HepG2 (cell line): ENCODE measurements around the gene CAB39. TPM values are rescaled to one million over a fixed set of nuclear protein-coding genes. Genes with fewer than 3 reads are reported as not detected.

Source experiments
- ATAC-seq: fragments of 200-7000 bp; cut with Tn5 transposase; 3 replicates; pipeline ENCODE4 v1.9.1; 2020; ENCODE audit warnings: mild to moderate bottlenecking, moderate library complexity
- BruUV-seq: library from RNA; stranded (reverse); fragments of 400-500 nt; replicated peaks from 2 replicates; lab custom pipeline; 2021; lab: Mats Ljungman, UMichigan
- CTCF ChIA-PET: fragments of 300-600 bp; formaldehyde crosslinking; extraction: SDS; loops from one replicate; lab custom pipeline; 2021; ENCODE audit warnings: low total read pairs, inconsistent platforms, low intra/inter-chr PET ratio; lab: Yijun Ruan, JAX
- POLR2A ChIA-PET: fragments of 350-600 bp; sonication (Branson Sonifier 250); formaldehyde crosslinking; loops from one replicate; lab custom pipeline; 2020; ENCODE audit warnings: antibody characterized with exemption, inconsistent platforms; lab: Yijun Ruan, JAX
- DNase-seq: peaks from one replicate; pipeline ENCODE4 v3.0.0-alpha.2; 2015; ENCODE audit warnings: low spot score
- FAIRE-seq: peaks from 3 replicates; lab custom pipeline; 2011; peaks lifted over from hg19 to GRCh38; lab: Jason Lieb, UNC
- H2AFZ ChIP-seq: one replicate; pipeline ENCODE4 v1.6.1; 2011; ENCODE audit warnings: low read length, inconsistent platforms
- H3K27ac ChIP-seq: fragments of 300-600 bp; 3 replicates; pipeline ENCODE4 v1.8.0; 2011; ENCODE audit warnings: mixed run types, mild to moderate bottlenecking, mixed read lengths, low read length, inconsistent platforms; ENCODE audit not compliant: insufficient read depth; ENCODE audit errors: extremely low read length
- H3K27me3 ChIP-seq, 2 experiments: fragments of 200-600 bp in 1 of 2; 2 replicates in 1 of 2; 3 replicates in 1 of 2; pipeline versions ENCODE4 v1.6.0 to v1.8.0; 2011; ENCODE audit warnings: low read length in 2 of 2, mild to moderate bottlenecking in 2 of 2, moderate library complexity in 2 of 2, inconsistent platforms in 1 of 2; ENCODE audit not compliant: insufficient read depth in 2 of 2, control insufficient read depth in 1 of 2
- H3K36me3 ChIP-seq, 2 experiments: fragments of 200-600 bp in 1 of 2; replicated peaks in 1 of 2; 2 replicates in 1 of 2; 3 replicates in 1 of 2; pipeline versions ENCODE4 v1.5.1 to v1.8.0; 2011; ENCODE audit warnings: low read length in 2 of 2, inconsistent platforms in 1 of 2; ENCODE audit not compliant: insufficient read depth in 2 of 2, control insufficient read depth in 1 of 2
- H3K4me1 ChIP-seq: 2 replicates; pipeline ENCODE4 v1.5.1; 2012; ENCODE audit warnings: low read length, inconsistent platforms; ENCODE audit not compliant: insufficient read depth
- H3K4me2 ChIP-seq: 2 replicates; pipeline ENCODE4 v1.6.0; 2011; ENCODE audit warnings: low read depth, low read length, inconsistent platforms
- H3K4me3 ChIP-seq, 3 experiments: fragments of 200-600 bp in 1 of 3; sonication (generic), shearing (Covaris generic) in 1 of 3; replicated peaks in 1 of 3; 2 replicates each; pipeline ENCODE4 v1.5.1; 2011 to 2016; ENCODE audit warnings: low read length in 3 of 3, inconsistent platforms in 2 of 3, low read depth in 2 of 3, mild to moderate bottlenecking in 2 of 3, control low read depth in 1 of 3, mixed read lengths in 1 of 3; ENCODE audit not compliant: insufficient read depth in 1 of 3
- H3K79me2 ChIP-seq: one replicate; pipeline ENCODE4 v1.6.1; 2011; ENCODE audit warnings: low read length, inconsistent platforms; ENCODE audit not compliant: insufficient read depth
- H3K9ac ChIP-seq: 2 replicates; pipeline ENCODE4 v1.6.0; 2011; ENCODE audit warnings: mild to moderate bottlenecking, low read depth, low read length, inconsistent platforms; ENCODE audit not compliant: insufficient read depth
- H3K9me3 ChIP-seq: 2 replicates; pipeline ENCODE4 v1.5.1; 2012; ENCODE audit warnings: mild to moderate bottlenecking, low read length
- H4K20me1 ChIP-seq: 2 replicates; pipeline ENCODE4 v1.6.0; 2011; ENCODE audit warnings: inconsistent platforms, mild to moderate bottlenecking, low read length, moderate library complexity; ENCODE audit not compliant: insufficient read depth
- ADNP ChIP-seq: sonication (generic); formaldehyde crosslinking; IDR thresholded peaks from 2 replicates; pipeline ENCODE4 v1.4.0; 2020; ENCODE audit warnings: missing genetic modification reagents
- ELF3 ChIP-seq: IDR thresholded peaks from 2 replicates; pipeline ENCODE4 v1.6.1; 2016; ENCODE audit warnings: missing genetic modification reagents, missing compliant biosample characterization
- ELK4 ChIP-seq: sonication (generic); formaldehyde crosslinking; IDR thresholded peaks from 2 replicates; pipeline ENCODE4 v1.9.0; 2021; ENCODE audit warnings: missing genetic modification reagents, borderline replicate concordance
- FOXA3 ChIP-seq: IDR thresholded peaks from 2 replicates; pipeline ENCODE4 v1.6.1; 2016; ENCODE audit warnings: missing genetic modification reagents, missing compliant biosample characterization
- LBX2 ChIP-seq: sonication (generic); formaldehyde crosslinking; IDR thresholded peaks from 2 replicates; pipeline ENCODE4 v1.5.0; 2020; ENCODE audit warnings: missing genetic modification reagents, mild to moderate bottlenecking, borderline replicate concordance
- NKX3-1 ChIP-seq: sonication (generic); formaldehyde crosslinking; IDR thresholded peaks from 2 replicates; pipeline ENCODE4 v1.5.0; 2020; ENCODE audit warnings: missing genetic modification reagents
- TP53 ChIP-seq: sonication (generic); formaldehyde crosslinking; conservative IDR thresholded peaks from 2 replicates; pipeline ENCODE4 v1.4.0; 2020; ENCODE audit warnings: missing genetic modification reagents
- ZBTB7A ChIP-seq: sonication (generic); formaldehyde crosslinking; IDR thresholded peaks from 2 replicates; pipeline ENCODE4 v1.8.0; 2022; ENCODE audit warnings: mild to moderate bottlenecking, missing genetic modification reagents
- ZNF660 ChIP-seq: sonication (generic); formaldehyde crosslinking; IDR thresholded peaks from 2 replicates; pipeline ENCODE4 v1.5.1; 2020; ENCODE audit warnings: mild to moderate bottlenecking, low read depth, missing genetic modification reagents, borderline replicate concordance
- ZNF839 ChIP-seq: sonication (generic); formaldehyde crosslinking; IDR thresholded peaks from 2 replicates; pipeline ENCODE4 v1.4.0; 2020; ENCODE audit warnings: missing genetic modification reagents, mild to moderate bottlenecking, borderline replicate concordance
- ZSCAN21 ChIP-seq: sonication (generic); formaldehyde crosslinking; IDR thresholded peaks from 2 replicates; pipeline ENCODE4 v1.8.0; 2022; ENCODE audit warnings: mild to moderate bottlenecking, missing genetic modification reagents, moderate library complexity, borderline replicate concordance
- ZSCAN30 ChIP-seq: sonication (generic); formaldehyde crosslinking; IDR thresholded peaks from 2 replicates; pipeline ENCODE4 v1.5.0; 2020; ENCODE audit warnings: mild to moderate bottlenecking, missing genetic modification reagents
- whole genome bisulfite sequencing: methylation state at CpG from one replicate; pipeline ENCODE4 v1.1.6; 2017; ENCODE audit warnings: low lambda C conversion rate; 5-methylcytosine and 5-hydroxymethylcytosine counted together
- in situ Hi-C: cut with HindIII; loops from 2 replicates; pipeline ENCODE4 v1.10.0; 2017; ENCODE audit warnings: low pct_unique_long_range_greater_than_20kb; ENCODE audit not compliant: extremely low pct_ligation_motif_present
- intact Hi-C: fragments of 100-400 bp; cut with micrococcal nuclease; formaldehyde crosslinking; loops from one replicate; pipeline ENCODE4 v1.10.0; 2022; ENCODE audit not compliant: unreplicated experiment
- polyA plus RNA-seq, 8 experiments: library from polyadenylated mRNA; depleted of rRNA in 3 of 8; stranded (reverse) in 7 of 8; unstranded in 1 of 8; fragments of >200 nt; fragmentation: Illumina TruSeq in 4 of 8; extraction: Trizol in 4 of 8; gene quantifications; 2 replicates each; pipeline versions ENCODE4 v1.2.1 to v1.2.3, GENCODE V29; 2011 to 2016; ENCODE audit warnings: low read depth in 4 of 8, missing spikeins in 1 of 8, mixed read lengths in 1 of 8; ENCODE audit not compliant: insufficient read depth in 1 of 8
- total RNA-seq, 5 experiments: library from RNA; depleted of rRNA; stranded (reverse); fragments of >200 nt; fragmentation: Illumina TruSeq; extraction: Trizol; gene quantifications; 2 replicates each; pipeline ENCODE4 v1.2.3, GENCODE V29; 2016; ENCODE audit warnings: low read depth in 1 of 5
- TF ChIP-seq, protein P1 (sequence below): IDR thresholded peaks from 2 replicates; pipeline ENCODE4 v1.6.1; 2016
- TF ChIP-seq, protein P2 (sequence below): sonication (generic); formaldehyde crosslinking; IDR thresholded peaks from 2 replicates; pipeline ENCODE4 v1.9.0; 2021; ENCODE audit warnings: missing genetic modification reagents, mild to moderate bottlenecking, borderline replicate concordance
- TF ChIP-seq, protein P3 (sequence below): IDR thresholded peaks from 2 replicates; pipeline ENCODE4 v1.6.1; 2016; ENCODE audit warnings: mild to moderate bottlenecking, missing biosample characterization, missing genetic modification reagents

The CAB39 gene
- total and polyA plus RNA-seq, 2 of the 13 experiments (the other 11 are each of a cell fraction or from before 2014, with no cell fraction given): 19.3 to 45.3 TPM

- Histone ChIP-seq H3K4me2 (no peak overlapping the region), H3K4me1 (peaks cover 14% of the 10 kb centered on the region), H3K4me3 (no peak overlapping the region), H3K9ac (no peak overlapping the region), H4K20me1 (no peaks in the 10 kb centered on the region), H3K36me3 (no peaks in the 10 kb centered on the region), H3K79me2 (no peaks in the 10 kb centered on the region), H3K27me3 (peaks cover 1 to 32% of the 10 kb centered on the region in 2 experiments; a peak in 4 of 5 replicates), H3K27ac (no peak overlapping the region), H3K9me3 (peaks cover 8% of the 10 kb centered on the region; the same call in 1 of the 2 replicates), H2AFZ (no peak overlapping the region)
- ChIA-PET CTCF (interaction anchor here (1.3 kb wide), 1 partner anchor 118 kb away, joined by 5 read pairs; no protein-coding TSS in a partner anchor), POLR2A (no interaction called here)
- in situ Hi-C loops (no loop called here), intact Hi-C loops (no loop called here)
- FAIRE-seq (no peak), ATAC-seq (no peak), DNase-seq (no peak)
- TF ChIP-seq, protein P1, sequence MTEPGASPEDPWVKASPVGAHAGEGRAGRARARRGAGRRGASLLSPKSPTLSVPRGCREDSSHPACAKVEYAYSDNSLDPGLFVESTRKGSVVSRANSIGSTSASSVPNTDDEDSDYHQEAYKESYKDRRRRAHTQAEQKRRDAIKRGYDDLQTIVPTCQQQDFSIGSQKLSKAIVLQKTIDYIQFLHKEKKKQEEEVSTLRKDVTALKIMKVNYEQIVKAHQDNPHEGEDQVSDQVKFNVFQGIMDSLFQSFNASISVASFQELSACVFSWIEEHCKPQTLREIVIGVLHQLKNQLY: no peak
- TF ChIP-seq ADNP (no peak), ZSCAN21 (CRISPR knock-in tag) (no peak), ZSCAN30 (no peak), TP53 (CRISPR knock-in tag) (no peak)
- TF ChIP-seq, protein P2, sequence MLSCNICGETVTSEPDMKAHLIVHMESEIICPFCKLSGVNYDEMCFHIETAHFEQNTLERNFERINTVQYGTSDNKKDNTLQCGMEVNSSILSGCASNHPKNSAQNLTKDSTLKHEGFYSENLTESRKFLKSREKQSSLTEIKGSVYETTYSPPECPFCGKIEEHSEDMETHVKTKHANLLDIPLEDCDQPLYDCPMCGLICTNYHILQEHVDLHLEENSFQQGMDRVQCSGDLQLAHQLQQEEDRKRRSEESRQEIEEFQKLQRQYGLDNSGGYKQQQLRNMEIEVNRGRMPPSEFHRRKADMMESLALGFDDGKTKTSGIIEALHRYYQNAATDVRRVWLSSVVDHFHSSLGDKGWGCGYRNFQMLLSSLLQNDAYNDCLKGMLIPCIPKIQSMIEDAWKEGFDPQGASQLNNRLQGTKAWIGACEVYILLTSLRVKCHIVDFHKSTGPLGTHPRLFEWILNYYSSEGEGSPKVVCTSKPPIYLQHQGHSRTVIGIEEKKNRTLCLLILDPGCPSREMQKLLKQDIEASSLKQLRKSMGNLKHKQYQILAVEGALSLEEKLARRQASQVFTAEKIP (CRISPR knock-in tag): no peak
- WGBS: 60% methylated on average over 7 of the region's 7 CpGs
- no TSS peak for BruUV-seq
Measured at GRCh38 chr2:230681171-230681545, 31.5 kb upstream of the CAB39 start.

- intact Hi-C loops: no loop called here
- Histone ChIP-seq H3K4me3 (no peak overlapping the region), H3K27ac (no peak overlapping the region), H3K79me2 (no peaks in the 10 kb centered on the region), H3K4me1 (peaks cover 19% of the 10 kb centered on the region), H3K36me3 (no peaks in the 10 kb centered on the region), H3K9ac (no peak overlapping the region), H3K9me3 (peaks cover 8% of the 10 kb centered on the region; the same call in 1 of the 2 replicates), H3K4me2 (no peak overlapping the region), H3K27me3 (peaks cover 0 to 26% of the 10 kb centered on the region in 2 experiments; a peak in 4 of 5 replicates), H2AFZ (no peak overlapping the region), H4K20me1 (no peaks in the 10 kb centered on the region)
- WGBS: 2% methylated on average over 3 of the region's 3 CpGs
- ChIA-PET CTCF (no interaction called here), POLR2A (no interaction called here)
- in situ Hi-C loops: no loop called here
- no peak for ATAC-seq
- BruUV-seq: no TSS peak
- FAIRE-seq: no peak
- DNase-seq: no peak
- TF ChIP-seq ZNF660 (CRISPR knock-in tag) (no peak), ZNF839 (CRISPR knock-in tag) (no peak), LBX2 (no peak), ELK4 (no peak), ELF3 (CRISPR knock-in tag) (no peak), ZBTB7A (no peak), NKX3-1 (CRISPR knock-in tag) (no peak), FOXA3 (CRISPR knock-in tag) (no peak)
- TF ChIP-seq, protein P3, sequence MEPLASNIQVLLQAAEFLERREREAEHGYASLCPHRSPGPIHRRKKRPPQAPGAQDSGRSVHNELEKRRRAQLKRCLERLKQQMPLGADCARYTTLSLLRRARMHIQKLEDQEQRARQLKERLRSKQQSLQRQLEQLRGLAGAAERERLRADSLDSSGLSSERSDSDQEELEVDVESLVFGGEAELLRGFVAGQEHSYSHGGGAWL (CRISPR knock-in tag): no peak
Measured at GRCh38 chr2:230682546-230682945, 30.1 kb upstream of the CAB39 start.
